Hepatocyte (in vitro differentiated cells): ENCODE measurements around the gene ELMO2. TPM values are rescaled to one million over a fixed set of nuclear protein-coding genes. Genes with fewer than 3 reads are reported as not detected.

ENCODE experiments used
- DNase-seq: peaks from one replicate; pipeline ENCODE4 v3.0.0-alpha.2; 2016; ENCODE audit warnings: low spot score
- H2AFZ ChIP-seq: fragments of 200-600 bp; sonication (generic); 2 replicates; pipeline ENCODE4 v1.6.0; 2016; ENCODE audit warnings: antibody characterized with exemption, mild to moderate bottlenecking
- H3K27ac ChIP-seq: fragments of 200-600 bp; sonication (generic); 2 replicates; pipeline ENCODE4 v1.5.1; 2016; ENCODE audit warnings: mild to moderate bottlenecking
- H3K27me3 ChIP-seq: fragments of 200-600 bp; sonication (generic); 2 replicates; pipeline ENCODE4 v1.6.1; 2016
- H3K36me3 ChIP-seq: fragments of 200-600 bp; sonication (generic); replicated peaks from 2 replicates; pipeline ENCODE4 v1.5.1; 2016; ENCODE audit warnings: low read depth; ENCODE audit not compliant: insufficient read depth
- H3K4me1 ChIP-seq: fragments of 200-600 bp; sonication (generic); 2 replicates; pipeline ENCODE4 v1.5.1; 2016; ENCODE audit warnings: mild to moderate bottlenecking, moderate library complexity; ENCODE audit not compliant: insufficient read depth
- H3K4me2 ChIP-seq: fragments of 200-600 bp; sonication (generic); 2 replicates; pipeline ENCODE4 v1.6.0; 2016
- H3K4me3 ChIP-seq: fragments of 200-600 bp; sonication (generic); 2 replicates; pipeline ENCODE4 v1.5.1; 2016; ENCODE audit warnings: mild to moderate bottlenecking
- H3K79me2 ChIP-seq: fragments of 200-600 bp; sonication (generic); 2 replicates; pipeline ENCODE4 v1.6.0; 2017; ENCODE audit warnings: mild to moderate bottlenecking
- H3K9me2 ChIP-seq: fragments of 200-600 bp; sonication (generic); replicated peaks from 2 replicates; pipeline ENCODE4 v1.6.0; 2017; ENCODE audit warnings: mild to moderate bottlenecking; ENCODE audit not compliant: insufficient read depth
- H3K9me3 ChIP-seq: fragments of 200-600 bp; sonication (generic); 2 replicates; pipeline ENCODE4 v1.5.1; 2016; ENCODE audit warnings: low read depth, mild to moderate bottlenecking
- H4K20me1 ChIP-seq: fragments of 200-600 bp; sonication (generic); 2 replicates; pipeline ENCODE4 v1.6.0; 2016; ENCODE audit warnings: mild to moderate bottlenecking; ENCODE audit not compliant: insufficient read depth, poor library complexity, severe bottlenecking
- EZH2 ChIP-seq: fragments of 200-600 bp; sonication (generic); IDR thresholded peaks from 2 replicates; pipeline ENCODE4 v1.6.1; 2016; ENCODE audit warnings: antibody characterized with exemption, mild to moderate bottlenecking, borderline replicate concordance
- EZH2phosphoT487 ChIP-seq: fragments of 200-600 bp; sonication (generic); IDR thresholded peaks from one replicate; pipeline ENCODE4 v1.6.1; 2018; ENCODE audit warnings: antibody characterized with exemption, mild to moderate bottlenecking, low read depth, moderate library complexity; ENCODE audit not compliant: unreplicated experiment, severe bottlenecking
- WGBS: methylation state at CpG from one replicate; pipeline ENCODE4 v1.1.6; 2016; ENCODE audit warnings: low lambda C conversion rate; ENCODE audit errors: missing lambda C conversion rate; 5-methylcytosine and 5-hydroxymethylcytosine counted together
- polyA plus RNA-seq: library from polyadenylated mRNA; unstranded; fragments of >200 nt; fragmentation: Nextera tagmentation; extraction: Ambion mirVana; gene quantifications from 2 replicates; pipeline ENCODE4 v1.2.1, GENCODE V29; 2016
- total RNA-seq: library from RNA; depleted of rRNA; stranded (reverse); fragments of >200 nt; gene quantifications from 2 replicates; pipeline ENCODE4 v1.2.3, GENCODE V29; 2014
- TF ChIP-seq, protein P1 (sequence below): fragments of 200-600 bp; sonication (generic); IDR thresholded peaks from 2 replicates; pipeline ENCODE4 v1.5.1; 2016; ENCODE audit warnings: antibody characterized with exemption, mild to moderate bottlenecking; ENCODE audit not compliant: poor library complexity

ELMO2 gene
- total and polyA plus RNA-seq, 2 experiments from 2014 or later = 35.0 to 42.3 TPM

DNA sequence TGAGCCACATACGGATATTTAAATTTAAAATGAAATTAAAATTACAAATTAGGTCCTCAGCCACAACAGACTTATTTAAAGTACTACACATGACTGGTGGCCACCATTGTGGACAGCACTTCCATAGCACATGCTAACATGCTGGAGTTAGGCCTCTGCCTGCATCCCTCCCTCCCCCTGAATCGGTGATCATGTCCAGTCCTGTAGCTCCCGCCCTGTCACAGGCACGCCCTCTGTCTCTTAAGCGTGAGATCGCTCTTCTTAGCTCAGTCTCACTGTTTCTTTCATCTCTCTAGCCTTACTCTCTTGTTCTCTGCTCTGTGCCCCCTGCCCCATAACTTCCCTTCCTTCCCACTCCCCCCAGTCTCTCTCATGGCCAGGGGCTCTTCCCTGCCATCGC lies 28.9 kb downstream of the ELMO2 start:
- TF ChIP-seq, protein P1, sequence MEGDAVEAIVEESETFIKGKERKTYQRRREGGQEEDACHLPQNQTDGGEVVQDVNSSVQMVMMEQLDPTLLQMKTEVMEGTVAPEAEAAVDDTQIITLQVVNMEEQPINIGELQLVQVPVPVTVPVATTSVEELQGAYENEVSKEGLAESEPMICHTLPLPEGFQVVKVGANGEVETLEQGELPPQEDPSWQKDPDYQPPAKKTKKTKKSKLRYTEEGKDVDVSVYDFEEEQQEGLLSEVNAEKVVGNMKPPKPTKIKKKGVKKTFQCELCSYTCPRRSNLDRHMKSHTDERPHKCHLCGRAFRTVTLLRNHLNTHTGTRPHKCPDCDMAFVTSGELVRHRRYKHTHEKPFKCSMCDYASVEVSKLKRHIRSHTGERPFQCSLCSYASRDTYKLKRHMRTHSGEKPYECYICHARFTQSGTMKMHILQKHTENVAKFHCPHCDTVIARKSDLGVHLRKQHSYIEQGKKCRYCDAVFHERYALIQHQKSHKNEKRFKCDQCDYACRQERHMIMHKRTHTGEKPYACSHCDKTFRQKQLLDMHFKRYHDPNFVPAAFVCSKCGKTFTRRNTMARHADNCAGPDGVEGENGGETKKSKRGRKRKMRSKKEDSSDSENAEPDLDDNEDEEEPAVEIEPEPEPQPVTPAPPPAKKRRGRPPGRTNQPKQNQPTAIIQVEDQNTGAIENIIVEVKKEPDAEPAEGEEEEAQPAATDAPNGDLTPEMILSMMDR = no peak
- TF ChIP-seq EZH2 (no peak), EZH2phosphoT487 (no peak)
- WGBS = 89% methylated on average over 7 of the region's 7 CpGs
- no peaks in the 10 kb centered on the region for H3K79me2 ChIP-seq
- no peaks in the 10 kb centered on the region for H3K9me2 ChIP-seq
- H2AFZ ChIP-seq = no peak overlapping the region
- no peaks in the 10 kb centered on the region for H3K36me3 ChIP-seq
- H3K4me2 ChIP-seq = no peak overlapping the region
- H3K27ac ChIP-seq = no peak overlapping the region
- no peak for DNase-seq
- no peaks in the 10 kb centered on the region for H4K20me1 ChIP-seq
- no peaks in the 10 kb centered on the region for H3K9me3 ChIP-seq
- no peaks in the 10 kb centered on the region for H3K4me1 ChIP-seq
- no peak overlapping the region for H3K4me3 ChIP-seq
- no peaks in the 10 kb centered on the region for H3K27me3 ChIP-seq

DNA sequence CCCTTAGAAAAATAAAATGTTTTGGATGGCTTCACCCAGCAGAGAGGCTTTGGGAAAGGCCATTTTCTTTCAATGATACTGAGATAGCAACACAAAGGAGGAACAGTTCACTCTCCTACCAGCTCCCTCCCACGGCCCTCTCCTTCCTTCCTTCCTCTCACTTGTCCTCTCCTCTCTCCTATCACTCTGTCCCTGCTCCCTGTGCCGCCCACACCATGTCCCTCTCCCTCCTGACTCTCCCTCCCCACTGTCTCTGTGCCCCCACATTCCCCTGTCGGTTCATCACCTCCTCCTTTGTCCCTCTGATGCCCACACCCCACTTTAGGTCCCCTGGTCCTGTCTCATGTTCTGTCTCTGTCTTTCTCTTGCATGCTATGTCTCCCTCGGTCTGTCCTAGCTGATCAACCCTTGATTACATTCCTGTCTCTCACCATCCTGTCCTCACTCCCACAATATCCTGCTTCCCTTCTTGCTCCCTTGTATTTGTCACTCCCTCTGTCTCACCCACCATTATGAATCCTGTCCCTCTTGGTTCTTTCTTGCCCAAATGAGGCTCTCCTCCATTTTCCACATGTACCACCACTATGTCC lies 30.1 kb downstream of the ELMO2 start:
- 93% methylated on average over 2 of the region's 4 CpGs for WGBS
- Histone ChIP-seq H3K27me3 (no peaks in the 10 kb centered on the region), H3K27ac (no peak overlapping the region), H3K9me3 (no peaks in the 10 kb centered on the region), H3K4me2 (no peak overlapping the region), H3K36me3 (no peaks in the 10 kb centered on the region), H3K79me2 (no peaks in the 10 kb centered on the region), H3K9me2 (no peaks in the 10 kb centered on the region), H4K20me1 (no peaks in the 10 kb centered on the region), H2AFZ (no peak overlapping the region), H3K4me3 (no peak overlapping the region), H3K4me1 (no peaks in the 10 kb centered on the region)
- no peak for DNase-seq
- TF ChIP-seq EZH2phosphoT487 (no peak), EZH2 (no peak)
- TF ChIP-seq, protein P1 = no peak

DNA sequence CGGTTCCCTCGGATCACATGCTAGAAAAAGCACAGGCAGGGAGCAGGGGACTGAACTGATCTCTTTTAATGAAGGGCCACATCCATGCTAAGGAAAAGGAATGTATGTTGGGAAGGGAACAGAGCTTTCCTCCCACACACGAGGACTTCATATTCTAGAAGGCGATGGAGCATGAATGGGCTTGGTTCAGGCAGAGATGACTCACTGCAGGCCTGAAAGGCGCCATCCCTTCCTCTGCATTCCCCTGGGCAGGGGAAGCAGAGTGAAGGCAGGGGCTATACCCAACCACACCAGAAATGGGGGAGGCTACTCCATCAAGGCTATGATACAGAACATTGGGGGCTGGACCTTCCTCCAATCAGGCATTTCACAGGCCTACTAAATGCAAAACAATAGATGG lies 30.6 kb downstream of the ELMO2 start:
- 94% methylated on average over 5 of the region's 5 CpGs for WGBS
- Histone ChIP-seq H3K9me3 (no peaks in the 10 kb centered on the region), H2AFZ (no peak overlapping the region), H3K4me1 (no peaks in the 10 kb centered on the region), H3K79me2 (no peaks in the 10 kb centered on the region), H3K27ac (no peak overlapping the region), H3K4me2 (no peak overlapping the region), H3K36me3 (no peaks in the 10 kb centered on the region), H3K27me3 (no peaks in the 10 kb centered on the region), H3K4me3 (no peak overlapping the region), H4K20me1 (no peaks in the 10 kb centered on the region), H3K9me2 (no peaks in the 10 kb centered on the region)
- no peak for TF ChIP-seq EZH2phosphoT487
- TF ChIP-seq, protein P1 = no peak
- TF ChIP-seq EZH2 = no peak
- DNase-seq = no peak

DNA sequence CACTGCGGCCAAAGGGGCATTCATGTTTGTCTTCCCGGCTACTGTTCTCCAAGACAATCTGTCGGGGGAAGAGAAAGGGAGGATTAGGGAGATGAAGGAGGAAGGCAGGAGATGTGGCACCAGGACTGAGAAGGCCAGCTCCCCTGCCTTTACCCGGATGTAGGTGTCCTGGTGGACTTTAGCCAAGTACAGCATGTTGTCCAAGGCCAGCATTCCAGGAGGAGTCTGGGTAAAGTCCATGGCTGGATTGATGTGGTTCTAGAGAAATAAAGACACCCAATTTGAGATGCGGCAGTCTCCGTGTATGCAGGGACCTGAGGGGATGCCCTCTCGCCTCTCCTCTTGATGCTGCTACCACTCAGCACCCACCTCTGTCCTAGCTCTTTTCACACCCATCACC lies 32.0 kb downstream of the ELMO2 start:
- TF ChIP-seq, protein P1 = no peak
- no peak for TF ChIP-seq EZH2
- no peak for TF ChIP-seq EZH2phosphoT487
- H3K4me1 ChIP-seq = no peaks in the 10 kb centered on the region
- H3K27ac ChIP-seq = no peak overlapping the region
- no peak for DNase-seq
- no peaks in the 10 kb centered on the region for H3K79me2 ChIP-seq
- 97% methylated on average over 7 of the region's 7 CpGs for WGBS
- no peaks in the 10 kb centered on the region for H3K9me2 ChIP-seq
- no peaks in the 10 kb centered on the region for H3K27me3 ChIP-seq
- no peaks in the 10 kb centered on the region for H4K20me1 ChIP-seq
- no peaks in the 10 kb centered on the region for H3K9me3 ChIP-seq
- H3K4me2 ChIP-seq = no peak overlapping the region
- H2AFZ ChIP-seq = no peak overlapping the region
- H3K4me3 ChIP-seq = no peak overlapping the region
- H3K36me3 ChIP-seq = no peaks in the 10 kb centered on the region
